ENCODE data around the gene ARL5A. TPM values are rescaled to one million over a fixed set of nuclear protein-coding genes. Genes with fewer than 3 reads are reported as not detected.

ARL5A gene
- total RNA-seq, 4 donors from 2014 or later, result 58.8 to 104 (median 85.6) TPM

DNA sequence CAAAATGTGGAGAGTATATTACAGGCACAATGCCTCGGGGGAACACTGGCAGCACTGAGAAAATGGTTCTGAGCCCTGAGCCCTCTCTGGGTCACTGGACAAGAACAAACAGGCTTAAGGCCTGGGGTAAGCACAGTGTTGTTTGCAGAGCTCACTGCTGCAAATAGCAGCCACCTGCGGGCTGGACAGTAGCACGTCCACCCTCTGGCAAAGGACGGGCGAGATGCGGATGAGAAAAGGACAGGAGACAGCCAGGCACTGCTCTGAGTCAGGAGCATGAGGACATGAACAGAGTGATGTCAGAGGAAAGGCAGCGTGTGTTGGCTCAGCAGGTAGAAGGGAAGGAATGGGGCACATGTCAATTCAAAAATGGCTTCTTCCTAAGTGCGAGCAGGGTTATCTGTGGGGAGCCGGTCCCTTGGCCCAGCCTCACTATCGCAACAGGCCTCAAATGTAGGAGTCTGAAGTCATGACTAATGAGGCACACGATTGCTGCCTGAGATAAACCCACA is 68.0 kb downstream of the ARL5A start:
- H3K4me1 ChIP-seq, result no peaks in the 10 kb centered on the region
- ATAC-seq, result no peak
- H3K4me3 ChIP-seq, result no peak overlapping the region
- no peak for TF ChIP-seq POLR2AphosphoS5 (IDR thresholded peaks at IDR 0.05)
- H3K27ac ChIP-seq, result no peak overlapping the region
- WGBS, 2 donors (ENCODE audit: low coverage in 1 of 2), result 42 to 87% methylated on average over 4 to 5 of the region's 11 CpGs
- H3K36me3 ChIP-seq, result no peaks in the 10 kb centered on the region
- H3K27me3 ChIP-seq, result no peaks in the 10 kb centered on the region
- H3K9me3 ChIP-seq, result no peaks in the 10 kb centered on the region

- Histone ChIP-seq H3K36me3 (no peaks in the 10 kb centered on the region), H3K4me3 (no peak overlapping the region), H3K4me1 (no peaks in the 10 kb centered on the region), H3K27me3 (no peaks in the 10 kb centered on the region), H3K27ac (no peak overlapping the region), H3K9me3 (no peaks in the 10 kb centered on the region)
- WGBS, 2 donors (ENCODE audit: low coverage in 1 of 2), result 96 to 100% methylated on average over 3 of the region's 3 CpGs
- no peak for ATAC-seq
- TF ChIP-seq EP300 (IDR thresholded peaks at IDR 0.05) (no peak), POLR2A (IDR thresholded peaks at IDR 0.05) (no peak), POLR2AphosphoS5 (IDR thresholded peaks at IDR 0.05) (no peak)
- TF ChIP-seq, protein P1, sequence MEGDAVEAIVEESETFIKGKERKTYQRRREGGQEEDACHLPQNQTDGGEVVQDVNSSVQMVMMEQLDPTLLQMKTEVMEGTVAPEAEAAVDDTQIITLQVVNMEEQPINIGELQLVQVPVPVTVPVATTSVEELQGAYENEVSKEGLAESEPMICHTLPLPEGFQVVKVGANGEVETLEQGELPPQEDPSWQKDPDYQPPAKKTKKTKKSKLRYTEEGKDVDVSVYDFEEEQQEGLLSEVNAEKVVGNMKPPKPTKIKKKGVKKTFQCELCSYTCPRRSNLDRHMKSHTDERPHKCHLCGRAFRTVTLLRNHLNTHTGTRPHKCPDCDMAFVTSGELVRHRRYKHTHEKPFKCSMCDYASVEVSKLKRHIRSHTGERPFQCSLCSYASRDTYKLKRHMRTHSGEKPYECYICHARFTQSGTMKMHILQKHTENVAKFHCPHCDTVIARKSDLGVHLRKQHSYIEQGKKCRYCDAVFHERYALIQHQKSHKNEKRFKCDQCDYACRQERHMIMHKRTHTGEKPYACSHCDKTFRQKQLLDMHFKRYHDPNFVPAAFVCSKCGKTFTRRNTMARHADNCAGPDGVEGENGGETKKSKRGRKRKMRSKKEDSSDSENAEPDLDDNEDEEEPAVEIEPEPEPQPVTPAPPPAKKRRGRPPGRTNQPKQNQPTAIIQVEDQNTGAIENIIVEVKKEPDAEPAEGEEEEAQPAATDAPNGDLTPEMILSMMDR (IDR thresholded peaks at IDR 0.05), result no peak
These were observed 69.5 kb downstream of the ARL5A start for GRCh38 chr2:151758744-151759143.

DNA sequence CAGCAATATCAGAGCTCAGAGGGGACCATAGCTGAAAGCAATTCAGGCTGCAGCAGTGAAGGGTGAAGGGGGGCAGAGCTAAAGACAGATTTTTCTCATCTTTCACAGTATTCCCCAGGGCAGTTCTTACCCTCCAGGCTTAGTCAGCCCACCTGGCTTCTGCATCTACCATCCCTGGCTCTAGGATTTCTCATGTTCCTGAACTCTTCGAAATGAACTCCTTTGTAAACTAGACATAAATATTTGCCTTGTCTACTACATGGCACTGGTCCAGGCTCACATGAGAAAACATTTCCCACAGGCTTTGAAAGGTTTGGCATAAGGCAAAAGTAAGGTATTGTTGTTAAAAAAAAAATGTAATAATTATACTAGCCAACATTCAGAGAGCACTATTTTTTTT is 70.4 kb downstream of the ARL5A start:
- no peaks in the 10 kb centered on the region for H3K9me3 ChIP-seq
- ATAC-seq, result no peak
- WGBS, 2 donors (ENCODE audit: low coverage in 1 of 2), result 22 to 67% methylated on average over 1 of the region's 1 CpG
- TF ChIP-seq POLR2A (IDR thresholded peaks at IDR 0.05), result no peak
- no peak for TF ChIP-seq EP300 (IDR thresholded peaks at IDR 0.05)
- TF ChIP-seq, protein P1 (IDR thresholded peaks at IDR 0.05), result no peak
- H3K27ac ChIP-seq, result no peak overlapping the region
- no peak overlapping the region for H3K4me3 ChIP-seq
- H3K4me1 ChIP-seq, result no peaks in the 10 kb centered on the region
- no peaks in the 10 kb centered on the region for H3K36me3 ChIP-seq
- H3K27me3 ChIP-seq, result no peaks in the 10 kb centered on the region

- no peak overlapping the region for H3K4me3 ChIP-seq
- no peaks in the 10 kb centered on the region for H3K36me3 ChIP-seq
- H3K27ac ChIP-seq, result no peak overlapping the region
- 90 to 100% methylated on average over 1 to 2 of the region's 2 CpGs for WGBS, 2 donors (ENCODE audit: low coverage in 1 of 2)
- no peak for ATAC-seq
- no peaks in the 10 kb centered on the region for H3K9me3 ChIP-seq
- TF ChIP-seq EP300 (IDR thresholded peaks at IDR 0.05), result no peak
- TF ChIP-seq, protein P1 (IDR thresholded peaks at IDR 0.05), result no peak
- no peak for TF ChIP-seq POLR2AphosphoS5 (IDR thresholded peaks at IDR 0.05)
- TF ChIP-seq POLR2A (IDR thresholded peaks at IDR 0.05), result no peak
- H3K27me3 ChIP-seq, result no peaks in the 10 kb centered on the region
- H3K4me1 ChIP-seq, result no peaks in the 10 kb centered on the region
These were observed 71.4 kb downstream of the ARL5A start for GRCh38 chr2:151756820-151757219.

- WGBS, 2 donors (ENCODE audit: low coverage in 1 of 2), result 64 to 73% methylated on average over 1 of the region's 1 CpG
- no peak for ATAC-seq
These were observed 73.8 kb downstream of the ARL5A start for GRCh38 chr2:151754253-151754897.

More at GRCh38 chr2:151754253-151754897, 73.8 kb downstream of the ARL5A start:
- no peaks in the 10 kb centered on the region for H3K4me1 ChIP-seq
- no peak overlapping the region for H3K4me3 ChIP-seq
- no peaks in the 10 kb centered on the region for H3K9me3 ChIP-seq
- TF ChIP-seq POLR2A (IDR thresholded peaks at IDR 0.05), result no peak
- TF ChIP-seq, protein P1 (IDR thresholded peaks at IDR 0.05), result no peak
- no peak for TF ChIP-seq POLR2AphosphoS5 (IDR thresholded peaks at IDR 0.05)
- TF ChIP-seq EP300 (IDR thresholded peaks at IDR 0.05), result no peak
- H3K27ac ChIP-seq, result no peak overlapping the region
- H3K36me3 ChIP-seq, result no peaks in the 10 kb centered on the region
- H3K27me3 ChIP-seq, result no peaks in the 10 kb centered on the region
